SK-N-SH (cell line): Measurements from ENCODE around the gene CHEK1. TPM values are rescaled to one million over a fixed set of nuclear protein-coding genes. Genes with fewer than 3 reads are reported as not detected.

Experiments used
- CTCF ChIA-PET: fragments of 300-600, 350-600 bp; formaldehyde crosslinking; extraction: SDS; loops from one replicate; lab custom pipeline; 2021; lab: Yijun Ruan, JAX
- POLR2A ChIA-PET: fragments of 350-600 bp; sonication (Branson Sonifier 250); formaldehyde crosslinking; extraction: SDS; loops from one replicate; lab custom pipeline; 2020; ENCODE audit warnings: antibody characterized with exemption, inconsistent platforms; lab: Yijun Ruan, JAX
- DNase-seq: peaks from one replicate; pipeline ENCODE4 v3.0.0; 2012
- H2AFZ ChIP-seq: fragments of 200-600 bp; sonication (generic); 2 replicates; pipeline ENCODE4 v1.8.1; 2016; ENCODE audit warnings: antibody characterized with exemption, mild to moderate bottlenecking, low read depth
- H3F3A ChIP-seq: fragments of 200-600 bp; sonication (generic); replicated peaks from 2 replicates; pipeline ENCODE3; 2016; ENCODE audit warnings: antibody characterized with exemption, mild to moderate bottlenecking; ENCODE audit not compliant: insufficient read depth
- H3K27ac ChIP-seq, 2 experiments: fragments of 200-500 bp in 1 of 2; fragments of 200-600 bp in 1 of 2; sonication (Bioruptor generic) in 1 of 2; sonication (generic), shearing (Covaris generic) in 1 of 2; 2 replicates each; pipeline versions ENCODE4 v1.5.1 to v1.6.1; 2014 to 2016; ENCODE audit warnings: low read depth in 2 of 2, inconsistent platforms in 1 of 2, low read length in 1 of 2, mild to moderate bottlenecking in 1 of 2, mixed read lengths in 1 of 2
- H3K27me3 ChIP-seq: fragments of 200-600 bp; sonication (generic), shearing (Covaris generic); 2 replicates; pipeline ENCODE4 v1.6.1; 2016; ENCODE audit warnings: mixed run types; ENCODE audit not compliant: insufficient read depth
- H3K36me3 ChIP-seq, 2 experiments: fragments of 200-500 bp in 1 of 2; fragments of 200-600 bp in 1 of 2; sonication (Bioruptor generic) in 1 of 2; sonication (generic) in 1 of 2; replicated peaks in 1 of 2; 2 replicates each; pipeline versions ENCODE3 to v1.5.1; 2014 to 2016; ENCODE audit warnings: low read length in 1 of 2, mild to moderate bottlenecking in 1 of 2; ENCODE audit not compliant: insufficient read depth in 2 of 2, control insufficient read depth in 1 of 2
- H3K4me1 ChIP-seq, 2 experiments: fragments of 200-500 bp in 1 of 2; fragments of 200-600 bp in 1 of 2; sonication (Bioruptor generic) in 1 of 2; sonication (generic), shearing (Covaris generic) in 1 of 2; 2 replicates each; pipeline versions ENCODE4 v1.5.1 to v1.6.1; 2014 to 2016; ENCODE audit warnings: low read depth in 1 of 2, low read length in 1 of 2, mixed run types in 1 of 2; ENCODE audit not compliant: insufficient read depth in 2 of 2, control insufficient read depth in 1 of 2
- H3K4me2 ChIP-seq: fragments of 200-600 bp; sonication (generic), shearing (Covaris generic); 2 replicates; pipeline ENCODE4 v1.6.1; 2017; ENCODE audit warnings: mixed run types
- H3K4me3 ChIP-seq, 2 experiments: fragments of 200-500 bp in 1 of 2; fragments of 200-600 bp in 1 of 2; sonication (Bioruptor generic) in 1 of 2; sonication (generic), shearing (Covaris generic) in 1 of 2; 2 replicates each; pipeline versions ENCODE4 v1.5.1 to v1.8.1; 2014 to 2016; ENCODE audit warnings: low read depth in 2 of 2, inconsistent platforms in 1 of 2, low read length in 1 of 2, mild to moderate bottlenecking in 1 of 2, mixed read lengths in 1 of 2, moderate library complexity in 1 of 2
- H3K79me2 ChIP-seq: fragments of 200-600 bp; sonication (generic); 2 replicates; pipeline ENCODE4 v1.8.1; 2017; ENCODE audit warnings: mild to moderate bottlenecking; ENCODE audit not compliant: insufficient read depth
- H3K9ac ChIP-seq: fragments of 200-600 bp; sonication (generic); 2 replicates; pipeline ENCODE4 v1.6.1; 2017; ENCODE audit warnings: mixed run types
- H3K9me2 ChIP-seq: fragments of 200-600 bp; sonication (generic); 2 replicates; pipeline ENCODE4 v1.6.1; 2017; ENCODE audit warnings: mixed run types
- H3K9me3 ChIP-seq: fragments of 200-600 bp; sonication (generic); 2 replicates; pipeline ENCODE4 v1.6.1; 2017; ENCODE audit warnings: mixed run types, mild to moderate bottlenecking, moderate library complexity
- H4K20me1 ChIP-seq: fragments of 200-600 bp; sonication (generic); 2 replicates; pipeline ENCODE4 v1.6.1; 2017; ENCODE audit warnings: mild to moderate bottlenecking, mixed run types; ENCODE audit not compliant: insufficient read depth
- ELF1 ChIP-seq: IDR thresholded peaks from 2 replicates; pipeline ENCODE4 v1.4.0; 2012
- EZH2phosphoT487 ChIP-seq: fragments of 200-600 bp; sonication (generic); IDR thresholded peaks from 2 replicates; pipeline ENCODE4 v1.6.1; 2017; ENCODE audit warnings: low read depth, mixed run types, mild to moderate bottlenecking, antibody characterized with exemption, moderate library complexity, borderline replicate concordance
- FOXJ3 ChIP-seq: sonication (generic); formaldehyde crosslinking; IDR thresholded peaks from 2 replicates; pipeline ENCODE4 v1.5.1; 2020; ENCODE audit warnings: mild to moderate bottlenecking, missing genetic modification reagents
- GABPA ChIP-seq: IDR thresholded peaks from 2 replicates; pipeline ENCODE4 v1.4.0; 2012; ENCODE audit warnings: low read depth, mild to moderate bottlenecking
- GATA2 ChIP-seq: sonication (generic); formaldehyde crosslinking; IDR thresholded peaks from 2 replicates; pipeline ENCODE4 v1.5.0; 2020; ENCODE audit warnings: mild to moderate bottlenecking, missing genetic modification reagents
- MEF2A ChIP-seq: IDR thresholded peaks from 2 replicates; pipeline ENCODE4 v1.4.0; 2012; ENCODE audit warnings: low read depth, borderline replicate concordance
- MXI1 ChIP-seq: IDR thresholded peaks from 2 replicates; pipeline ENCODE4 v1.6.1; 2012; ENCODE audit warnings: mild to moderate bottlenecking, low read depth, low read length, improper control_type of control experiment
- RFX5 ChIP-seq: IDR thresholded peaks from 2 replicates; pipeline ENCODE4 v1.6.1; 2012; ENCODE audit warnings: mild to moderate bottlenecking, improper control_type of control experiment, low read length
- RXRA ChIP-seq: IDR thresholded peaks from 2 replicates; pipeline ENCODE4 v1.4.0; 2012; ENCODE audit warnings: low read depth, mild to moderate bottlenecking, borderline replicate concordance
- WGBS: methylation state at CpG from one replicate; pipeline ENCODE4 v1.1.6; 2017; ENCODE audit warnings: low lambda C conversion rate; 5-methylcytosine and 5-hydroxymethylcytosine counted together
- polyA plus RNA-seq, 3 experiments: library from polyadenylated mRNA; depleted of rRNA; stranded (reverse); fragments of >200 nt; gene quantifications; 2 replicates each; pipeline ENCODE4 v1.2.3, GENCODE V29; 2012
- TF ChIP-seq, protein P1 (sequence below): IDR thresholded peaks from 2 replicates; pipeline ENCODE4 v1.4.0; 2012; ENCODE audit warnings: low read depth
- TF ChIP-seq, protein P2 (sequence below): fragments of 150-350 bp; IDR thresholded peaks from 2 replicates; pipeline ENCODE4 v1.6.1; 2016; ENCODE audit warnings: mild to moderate bottlenecking, low read depth, low read length
- TF ChIP-seq, protein P3 (sequence below): fragments of 150-350 bp; IDR thresholded peaks from 2 replicates; pipeline ENCODE4 v1.6.1; 2017; ENCODE audit warnings: antibody characterized with exemption, low read length, low read depth, borderline replicate concordance

The CHEK1 gene
- polyA plus RNA-seq, 1 of the 3 experiments (the other 2 are of a cell fraction) = 12.1 TPM

DNA sequence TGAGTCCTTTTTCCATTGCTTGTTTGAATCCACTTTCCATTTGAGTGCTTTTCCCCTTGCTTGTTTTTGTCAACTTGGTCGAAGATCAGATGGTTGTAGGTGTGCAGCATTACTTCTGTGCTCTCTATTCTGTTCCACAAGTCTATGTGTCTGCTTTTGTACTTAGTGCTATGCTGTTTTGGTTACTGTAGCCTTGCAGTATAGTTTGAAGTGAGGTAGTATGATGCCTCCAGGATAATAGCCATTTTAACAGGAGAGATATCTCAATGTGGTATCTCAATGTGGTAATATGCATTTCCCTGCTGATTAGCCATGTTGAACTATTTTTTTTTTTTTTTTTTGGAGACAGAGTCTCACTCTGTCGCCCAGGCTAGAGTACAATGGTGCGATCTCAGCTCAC is 38.9 kb downstream of the CHEK1 start (continued):
- TF ChIP-seq, protein P1, sequence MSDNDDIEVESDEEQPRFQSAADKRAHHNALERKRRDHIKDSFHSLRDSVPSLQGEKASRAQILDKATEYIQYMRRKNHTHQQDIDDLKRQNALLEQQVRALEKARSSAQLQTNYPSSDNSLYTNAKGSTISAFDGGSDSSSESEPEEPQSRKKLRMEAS = no peak
- TF ChIP-seq, protein P2, sequence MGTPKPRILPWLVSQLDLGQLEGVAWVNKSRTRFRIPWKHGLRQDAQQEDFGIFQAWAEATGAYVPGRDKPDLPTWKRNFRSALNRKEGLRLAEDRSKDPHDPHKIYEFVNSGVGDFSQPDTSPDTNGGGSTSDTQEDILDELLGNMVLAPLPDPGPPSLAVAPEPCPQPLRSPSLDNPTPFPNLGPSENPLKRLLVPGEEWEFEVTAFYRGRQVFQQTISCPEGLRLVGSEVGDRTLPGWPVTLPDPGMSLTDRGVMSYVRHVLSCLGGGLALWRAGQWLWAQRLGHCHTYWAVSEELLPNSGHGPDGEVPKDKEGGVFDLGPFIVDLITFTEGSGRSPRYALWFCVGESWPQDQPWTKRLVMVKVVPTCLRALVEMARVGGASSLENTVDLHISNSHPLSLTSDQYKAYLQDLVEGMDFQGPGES = no peak
- no peak for TF ChIP-seq MEF2A
- TF ChIP-seq RFX5 = no peak
- TF ChIP-seq, all 33 proteins: peak for 0

DNA sequence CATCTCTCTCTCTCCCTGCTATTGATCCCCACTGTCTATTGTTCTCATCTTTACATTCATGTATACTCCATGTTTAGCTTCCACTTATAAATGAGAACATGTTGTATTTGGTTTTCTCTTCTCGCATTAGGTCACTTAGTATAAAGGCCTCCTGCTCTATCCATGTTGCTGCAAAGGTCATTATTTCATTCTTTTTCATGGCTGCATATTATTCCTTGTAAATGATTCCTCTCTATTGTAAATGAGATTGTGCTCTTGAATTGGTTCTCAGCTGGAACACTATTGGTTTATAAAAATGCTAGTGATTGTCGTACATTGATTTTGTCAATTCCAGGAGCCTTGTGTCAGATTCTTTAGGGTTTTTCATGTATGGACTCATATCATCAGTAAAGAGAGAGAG is 42.2 kb downstream of the CHEK1 start:
- Histone ChIP-seq H3K27ac (no peak overlapping the region), H3K9me3 (no peaks in the 10 kb centered on the region), H3F3A (no peaks in the 10 kb centered on the region), H3K9me2 (no peaks in the 10 kb centered on the region), H3K4me2 (no peak overlapping the region), H3K4me3 (no peak overlapping the region), H3K36me3 (peaks cover 10 to 57% of the 10 kb centered on the region in 2 experiments), H2AFZ (no peak overlapping the region), H3K4me1 (no peaks in the 10 kb centered on the region), H3K9ac (no peak overlapping the region), H4K20me1 (no peaks in the 10 kb centered on the region), H3K79me2 (peaks cover 22% of the 10 kb centered on the region), H3K27me3 (no peaks in the 10 kb centered on the region)
- 97% methylated on average over 2 of the region's 2 CpGs for WGBS
- TF ChIP-seq RXRA (no peak), MXI1 (no peak), GATA2 (CRISPR knock-in tag) (no peak), GABPA (no peak), MEF2A (no peak), EZH2phosphoT487 (no peak), FOXJ3 (CRISPR knock-in tag) (no peak), ELF1 (no peak)
- TF ChIP-seq, protein P3, sequence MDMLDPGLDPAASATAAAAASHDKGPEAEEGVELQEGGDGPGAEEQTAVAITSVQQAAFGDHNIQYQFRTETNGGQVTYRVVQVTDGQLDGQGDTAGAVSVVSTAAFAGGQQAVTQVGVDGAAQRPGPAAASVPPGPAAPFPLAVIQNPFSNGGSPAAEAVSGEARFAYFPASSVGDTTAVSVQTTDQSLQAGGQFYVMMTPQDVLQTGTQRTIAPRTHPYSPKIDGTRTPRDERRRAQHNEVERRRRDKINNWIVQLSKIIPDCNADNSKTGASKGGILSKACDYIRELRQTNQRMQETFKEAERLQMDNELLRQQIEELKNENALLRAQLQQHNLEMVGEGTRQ = no peak
- ChIA-PET CTCF (interaction anchor here (1.1 kb wide), 1 partner anchor 12 kb away, joined by 3 read pairs; no protein-coding TSS in a partner anchor), POLR2A (no interaction called here)
- DNase-seq = no peak

GRCh38 chr11:125670172-125670571 is 45.2 kb downstream of the CHEK1 start:
- 94% methylated on average over 1 of the region's 1 CpG for WGBS
- no peak overlapping the region for H3K27ac ChIP-seq
- CTCF ChIA-PET = no interaction called here

More at GRCh38 chr11:125670172-125670571, 45.2 kb downstream of the CHEK1 start:
- TF ChIP-seq GATA2 (CRISPR knock-in tag) = no peak
- Histone ChIP-seq H3K9me3 (no peaks in the 10 kb centered on the region), H3K36me3 (peaks cover 10 to 32% of the 10 kb centered on the region in 2 experiments), H3K27me3 (no peaks in the 10 kb centered on the region), H3K9ac (no peak overlapping the region), H3K4me1 (no peaks in the 10 kb centered on the region), H3K4me3 (no peak overlapping the region), H3K79me2 (peaks cover 15% of the 10 kb centered on the region), H2AFZ (no peak overlapping the region), H3F3A (no peaks in the 10 kb centered on the region), H3K9me2 (no peaks in the 10 kb centered on the region), H3K4me2 (no peak overlapping the region), H4K20me1 (no peaks in the 10 kb centered on the region)
- no peak for DNase-seq
- POLR2A ChIA-PET = no interaction called here
